Breast epithelium (tissue), 3 donors: ENCODE measurements around the gene BCAS1.

ENCODE experiments used
- POLR2A ChIP-seq: fragments of 450-650 bp; IDR thresholded peaks from one replicate; pipeline ENCODE4 v1.6.1; 2016; ENCODE audit warnings: antibody characterized with exemption, mild to moderate bottlenecking, moderate library complexity
- POLR2AphosphoS5 ChIP-seq, 3 donors: sonication (generic); formaldehyde crosslinking; IDR thresholded peaks; one replicate each; pipeline ENCODE4 v1.6.1; 2017; ENCODE audit warnings: antibody characterized with exemption in 3 of 3

DNA sequence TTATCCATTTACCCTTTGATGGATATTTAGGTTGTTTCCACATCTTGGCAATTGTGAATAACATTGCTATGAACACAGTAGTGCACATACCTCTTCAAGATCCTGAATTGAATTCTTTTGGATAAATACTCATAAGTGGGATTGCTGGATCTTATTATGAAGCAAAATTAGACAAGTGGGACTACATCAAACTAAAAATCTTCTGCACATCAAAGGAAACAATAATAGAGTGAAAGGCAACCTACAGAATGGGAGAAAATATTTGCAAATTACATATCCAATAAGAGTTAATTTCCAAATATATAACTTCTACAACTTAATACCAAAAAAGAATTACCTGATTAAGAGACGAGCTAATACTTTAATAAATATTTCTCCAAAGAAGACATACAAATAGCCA lies 38.4 kb upstream of the BCAS1 start:
- TF ChIP-seq POLR2AphosphoS5 (IDR thresholded peaks at IDR 0.05), result no peak
- TF ChIP-seq POLR2A, result no peak
